ENCODE measurements around the gene DACT3.

The DACT3 gene

GRCh38 chr19:46691104-46691503, 30.1 kb upstream of the DACT3 start:
- TF ChIP-seq CTCF (IDR thresholded peaks at IDR 0.05; ENCODE audit: low read length, missing control alignments), result no peak
- DNase-seq (ENCODE audit: low read depth), result no peak
- H3K4me3 ChIP-seq (replicated peaks; ENCODE audit: low read depth, low read length), result no peak overlapping the region

GRCh38 chr19:46689358-46689757, 28.4 kb upstream of the DACT3 start:
- no peak overlapping the region for H3K4me3 ChIP-seq (replicated peaks; ENCODE audit: low read depth, low read length)
- DNase-seq (ENCODE audit: low read depth), result no peak
- TF ChIP-seq CTCF (IDR thresholded peaks at IDR 0.05; ENCODE audit: low read length, missing control alignments), result no peak

- no peak for TF ChIP-seq CTCF (IDR thresholded peaks at IDR 0.05; ENCODE audit: low read length, missing control alignments)
- no peak overlapping the region for H3K4me3 ChIP-seq (replicated peaks; ENCODE audit: low read depth, low read length)
- no peak for DNase-seq (ENCODE audit: low read depth)
Observed at GRCh38 chr19:46687438-46688145, 26.6 kb upstream of the DACT3 start.

GRCh38 chr19:46685189-46685588, 24.2 kb upstream of the DACT3 start:
- no peak for TF ChIP-seq CTCF (IDR thresholded peaks at IDR 0.05; ENCODE audit: low read length, missing control alignments)
- no peak overlapping the region for H3K4me3 ChIP-seq (replicated peaks; ENCODE audit: low read depth, low read length)
- no peak for DNase-seq (ENCODE audit: low read depth)

GRCh38 chr19:46678110-46678732, 17.2 kb upstream of the DACT3 start:
- peak; percentile 16 for DNase-seq (ENCODE audit: low read depth)
- TF ChIP-seq CTCF (IDR thresholded peaks at IDR 0.05; ENCODE audit: low read length, missing control alignments), result no peak
- no peak overlapping the region for H3K4me3 ChIP-seq (replicated peaks; ENCODE audit: low read depth, low read length)

- peak; percentile 25 for DNase-seq (ENCODE audit: low read depth)
- no peak overlapping the region for H3K4me3 ChIP-seq (replicated peaks; ENCODE audit: low read depth, low read length)
- no peak for TF ChIP-seq CTCF (IDR thresholded peaks at IDR 0.05; ENCODE audit: low read length, missing control alignments)
Observed at GRCh38 chr19:46674416-46675178, 13.6 kb upstream of the DACT3 start.

All from fibroblast of pulmonary artery (primary cell).